HEK293 (cell line): ENCODE measurements around the gene SNTB2.
A peak's percentile ranks its signal among the peaks of the same experiment; 100 is the strongest.

Source experiments
- AEBP2 ChIP-seq: fragments of 450-650 bp; formaldehyde crosslinking; IDR thresholded peaks from 2 replicates; pipeline ENCODE4 v1.5.1; 2016; ENCODE audit warnings: missing biosample characterization, missing genetic modification characterization, borderline replicate concordance
- OVOL3 ChIP-seq: fragments of 450-650 bp; formaldehyde crosslinking; IDR thresholded peaks from 2 replicates; pipeline ENCODE4 v1.5.1; 2016; ENCODE audit warnings: missing biosample characterization, missing genetic modification characterization
- SP3 ChIP-seq: fragments of 450-650 bp; formaldehyde crosslinking; IDR thresholded peaks from 2 replicates; pipeline ENCODE4 v1.5.1; 2016; ENCODE audit warnings: missing biosample characterization, missing genetic modification characterization
- ZBTB21 ChIP-seq: fragments of 450-650 bp; formaldehyde crosslinking; IDR thresholded peaks from 2 replicates; pipeline ENCODE4 v1.5.1; 2017; ENCODE audit warnings: missing biosample characterization, missing genetic modification characterization
- ZBTB8A ChIP-seq: fragments of 450-650 bp; formaldehyde crosslinking; IDR thresholded peaks from 2 replicates; pipeline ENCODE4 v1.5.1; 2016; ENCODE audit warnings: missing biosample characterization, missing genetic modification characterization
- ZNF140 ChIP-seq: fragments of 450-650 bp; formaldehyde crosslinking; IDR thresholded peaks from 2 replicates; pipeline ENCODE4 v1.5.1; 2016; ENCODE audit warnings: missing biosample characterization, missing genetic modification characterization
- ZNF223 ChIP-seq: fragments of 450-650 bp; formaldehyde crosslinking; IDR thresholded peaks from 2 replicates; pipeline ENCODE4 v1.5.1; 2016; ENCODE audit warnings: missing biosample characterization, missing genetic modification characterization
- ZNF266 ChIP-seq: fragments of 450-650 bp; formaldehyde crosslinking; IDR thresholded peaks from 2 replicates; pipeline ENCODE4 v1.5.1; 2016; ENCODE audit warnings: missing biosample characterization, missing genetic modification characterization, low read depth
- ZNF354C ChIP-seq: fragments of 450-650 bp; formaldehyde crosslinking; IDR thresholded peaks from 2 replicates; pipeline ENCODE4 v1.5.1; 2016; ENCODE audit warnings: missing biosample characterization, missing genetic modification characterization, low read depth, borderline replicate concordance
- ZNF404 ChIP-seq: fragments of 450-650 bp; formaldehyde crosslinking; IDR thresholded peaks from 2 replicates; pipeline ENCODE4 v1.5.1; 2017; ENCODE audit warnings: missing biosample characterization, missing genetic modification characterization
- ZNF426 ChIP-seq: fragments of 450-650 bp; formaldehyde crosslinking; IDR thresholded peaks from 2 replicates; pipeline ENCODE4 v1.5.1; 2017; ENCODE audit warnings: missing biosample characterization, missing genetic modification characterization, mild to moderate bottlenecking, inconsistent platforms, moderate library complexity
- ZNF510 ChIP-seq: fragments of 450-650 bp; formaldehyde crosslinking; IDR thresholded peaks from 2 replicates; pipeline ENCODE4 v1.5.1; 2018; ENCODE audit warnings: mild to moderate bottlenecking, missing genetic modification characterization, missing biosample characterization; ENCODE audit not compliant: insufficient replicate concordance
- ZNF518A ChIP-seq: fragments of 450-650 bp; formaldehyde crosslinking; conservative IDR thresholded peaks from 2 replicates; pipeline ENCODE4 v1.5.1; 2016; ENCODE audit warnings: low read depth, missing biosample characterization, missing genetic modification characterization
- ZNF580 ChIP-seq: fragments of 450-650 bp; formaldehyde crosslinking; IDR thresholded peaks from 2 replicates; pipeline ENCODE4 v1.5.1; 2016; ENCODE audit warnings: missing biosample characterization, missing genetic modification characterization
- ZNF629 ChIP-seq: fragments of 450-650 bp; formaldehyde crosslinking; IDR thresholded peaks from 2 replicates; pipeline ENCODE4 v1.5.1; 2017; ENCODE audit warnings: missing biosample characterization, missing genetic modification characterization
- ZNF639 ChIP-seq: fragments of 450-650 bp; formaldehyde crosslinking; IDR thresholded peaks from 2 replicates; pipeline ENCODE4 v1.5.1; 2016; ENCODE audit warnings: missing biosample characterization, missing genetic modification characterization
- TF ChIP-seq, protein P1 (sequence below): fragments of 450-650 bp; formaldehyde crosslinking; IDR thresholded peaks from 2 replicates; pipeline ENCODE4 v1.5.1; 2016; ENCODE audit warnings: missing biosample characterization, missing genetic modification characterization, borderline replicate concordance
- TF ChIP-seq, protein P2 (sequence below): fragments of 450-650 bp; formaldehyde crosslinking; conservative IDR thresholded peaks from 2 replicates; pipeline ENCODE4 v1.5.1; 2016; ENCODE audit warnings: low read depth, missing biosample characterization, missing genetic modification characterization
- TF ChIP-seq, protein P3 (sequence below): fragments of 450-650 bp; formaldehyde crosslinking; IDR thresholded peaks from 2 replicates; pipeline ENCODE4 v1.5.1; 2016; ENCODE audit warnings: missing biosample characterization, missing genetic modification characterization

The SNTB2 gene

DNA sequence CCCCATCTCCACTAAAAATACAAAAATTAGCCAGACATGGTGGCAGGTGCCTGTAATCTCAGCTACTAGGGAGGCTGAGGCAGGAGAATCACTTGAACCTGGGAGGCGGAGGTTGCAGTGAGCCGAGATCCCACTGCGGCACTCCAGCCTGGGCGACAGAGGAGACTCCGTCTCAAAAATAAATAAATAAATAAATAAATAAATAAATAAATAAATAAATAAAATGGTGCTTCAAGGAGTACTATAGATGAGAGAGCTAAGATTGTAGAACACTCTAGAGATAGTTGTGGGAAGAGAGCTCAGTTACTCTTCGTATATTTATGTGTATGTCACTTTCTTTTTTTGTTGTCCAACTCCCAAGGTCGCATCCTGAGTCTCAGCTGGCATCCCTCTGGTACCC is 47.5 kb upstream of the SNTB2 start (continued):
- TF ChIP-seq SP3 (tag by site-specific recombination) (peak; percentile 21; the same call in 1 of the 2 replicates), ZNF426 (peak; percentile 88), ZNF140 (peak; percentile 88), ZNF580 (tag by site-specific recombination) (0 out of 2 replicates have a peak, but pooled peaks have one; percentile 52), ZNF629 (tag by site-specific recombination) (peak; percentile 46; the same call in 1 of the 2 replicates), ZBTB8A (tag by site-specific recombination) (peak; percentile 68), OVOL3 (tag by site-specific recombination) (0 out of 2 replicates have a peak, but pooled peaks have one; percentile 44), ZBTB21 (tag by site-specific recombination) (peak; percentile 74), ZNF223 (0 out of 2 replicates have a peak, but pooled peaks have one; percentile 45), AEBP2 (tag by site-specific recombination) (0 out of 2 replicates have a peak, but pooled peaks have one; percentile 42), ZNF518A (tag by site-specific recombination) (peak; percentile 92), ZNF266 (peak; percentile 84), ZNF510 (tag by site-specific recombination) (peak; percentile 71), ZNF404 (tag by site-specific recombination) (peak; percentile 75; the same call in 1 of the 2 replicates), ZNF639 (tag by site-specific recombination) (0 out of 2 replicates have a peak, but pooled peaks have one; percentile 25), ZNF354C (tag by site-specific recombination) (0 out of 2 replicates have a peak, but pooled peaks have one; percentile 38)
- TF ChIP-seq, protein P1, sequence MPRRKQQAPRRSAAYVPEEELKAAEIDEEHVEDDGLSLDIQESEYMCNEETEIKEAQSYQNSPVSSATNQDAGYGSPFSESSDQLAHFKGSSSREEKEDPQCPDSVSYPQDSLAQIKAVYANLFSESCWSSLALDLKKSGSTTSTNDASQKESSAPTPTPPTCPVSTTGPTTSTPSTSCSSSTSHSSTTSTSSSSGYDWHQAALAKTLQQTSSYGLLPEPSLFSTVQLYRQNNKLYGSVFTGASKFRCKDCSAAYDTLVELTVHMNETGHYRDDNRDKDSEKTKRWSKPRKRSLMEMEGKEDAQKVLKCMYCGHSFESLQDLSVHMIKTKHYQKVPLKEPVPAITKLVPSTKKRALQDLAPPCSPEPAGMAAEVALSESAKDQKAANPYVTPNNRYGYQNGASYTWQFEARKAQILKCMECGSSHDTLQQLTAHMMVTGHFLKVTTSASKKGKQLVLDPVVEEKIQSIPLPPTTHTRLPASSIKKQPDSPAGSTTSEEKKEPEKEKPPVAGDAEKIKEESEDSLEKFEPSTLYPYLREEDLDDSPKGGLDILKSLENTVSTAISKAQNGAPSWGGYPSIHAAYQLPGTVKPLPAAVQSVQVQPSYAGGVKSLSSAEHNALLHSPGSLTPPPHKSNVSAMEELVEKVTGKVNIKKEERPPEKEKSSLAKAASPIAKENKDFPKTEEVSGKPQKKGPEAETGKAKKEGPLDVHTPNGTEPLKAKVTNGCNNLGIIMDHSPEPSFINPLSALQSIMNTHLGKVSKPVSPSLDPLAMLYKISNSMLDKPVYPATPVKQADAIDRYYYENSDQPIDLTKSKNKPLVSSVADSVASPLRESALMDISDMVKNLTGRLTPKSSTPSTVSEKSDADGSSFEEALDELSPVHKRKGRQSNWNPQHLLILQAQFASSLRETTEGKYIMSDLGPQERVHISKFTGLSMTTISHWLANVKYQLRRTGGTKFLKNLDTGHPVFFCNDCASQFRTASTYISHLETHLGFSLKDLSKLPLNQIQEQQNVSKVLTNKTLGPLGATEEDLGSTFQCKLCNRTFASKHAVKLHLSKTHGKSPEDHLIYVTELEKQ = peak; percentile 29; the same call in 1 of the 2 replicates
- TF ChIP-seq, protein P2, sequence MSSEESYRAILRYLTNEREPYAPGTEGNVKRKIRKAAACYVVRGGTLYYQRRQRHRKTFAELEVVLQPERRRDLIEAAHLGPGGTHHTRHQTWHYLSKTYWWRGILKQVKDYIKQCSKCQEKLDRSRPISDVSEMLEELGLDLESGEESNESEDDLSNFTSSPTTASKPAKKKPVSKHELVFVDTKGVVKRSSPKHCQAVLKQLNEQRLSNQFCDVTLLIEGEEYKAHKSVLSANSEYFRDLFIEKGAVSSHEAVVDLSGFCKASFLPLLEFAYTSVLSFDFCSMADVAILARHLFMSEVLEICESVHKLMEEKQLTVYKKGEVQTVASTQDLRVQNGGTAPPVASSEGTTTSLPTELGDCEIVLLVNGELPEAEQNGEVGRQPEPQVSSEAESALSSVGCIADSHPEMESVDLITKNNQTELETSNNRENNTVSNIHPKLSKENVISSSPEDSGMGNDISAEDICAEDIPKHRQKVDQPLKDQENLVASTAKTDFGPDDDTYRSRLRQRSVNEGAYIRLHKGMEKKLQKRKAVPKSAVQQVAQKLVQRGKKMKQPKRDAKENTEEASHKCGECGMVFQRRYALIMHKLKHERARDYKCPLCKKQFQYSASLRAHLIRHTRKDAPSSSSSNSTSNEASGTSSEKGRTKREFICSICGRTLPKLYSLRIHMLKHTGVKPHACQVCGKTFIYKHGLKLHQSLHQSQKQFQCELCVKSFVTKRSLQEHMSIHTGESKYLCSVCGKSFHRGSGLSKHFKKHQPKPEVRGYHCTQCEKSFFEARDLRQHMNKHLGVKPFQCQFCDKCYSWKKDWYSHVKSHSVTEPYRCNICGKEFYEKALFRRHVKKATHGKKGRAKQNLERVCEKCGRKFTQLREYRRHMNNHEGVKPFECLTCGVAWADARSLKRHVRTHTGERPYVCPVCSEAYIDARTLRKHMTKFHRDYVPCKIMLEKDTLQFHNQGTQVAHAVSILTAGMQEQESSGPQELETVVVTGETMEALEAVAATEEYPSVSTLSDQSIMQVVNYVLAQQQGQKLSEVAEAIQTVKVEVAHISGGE (tag by site-specific recombination) = peak; percentile 85
- TF ChIP-seq, protein P3, sequence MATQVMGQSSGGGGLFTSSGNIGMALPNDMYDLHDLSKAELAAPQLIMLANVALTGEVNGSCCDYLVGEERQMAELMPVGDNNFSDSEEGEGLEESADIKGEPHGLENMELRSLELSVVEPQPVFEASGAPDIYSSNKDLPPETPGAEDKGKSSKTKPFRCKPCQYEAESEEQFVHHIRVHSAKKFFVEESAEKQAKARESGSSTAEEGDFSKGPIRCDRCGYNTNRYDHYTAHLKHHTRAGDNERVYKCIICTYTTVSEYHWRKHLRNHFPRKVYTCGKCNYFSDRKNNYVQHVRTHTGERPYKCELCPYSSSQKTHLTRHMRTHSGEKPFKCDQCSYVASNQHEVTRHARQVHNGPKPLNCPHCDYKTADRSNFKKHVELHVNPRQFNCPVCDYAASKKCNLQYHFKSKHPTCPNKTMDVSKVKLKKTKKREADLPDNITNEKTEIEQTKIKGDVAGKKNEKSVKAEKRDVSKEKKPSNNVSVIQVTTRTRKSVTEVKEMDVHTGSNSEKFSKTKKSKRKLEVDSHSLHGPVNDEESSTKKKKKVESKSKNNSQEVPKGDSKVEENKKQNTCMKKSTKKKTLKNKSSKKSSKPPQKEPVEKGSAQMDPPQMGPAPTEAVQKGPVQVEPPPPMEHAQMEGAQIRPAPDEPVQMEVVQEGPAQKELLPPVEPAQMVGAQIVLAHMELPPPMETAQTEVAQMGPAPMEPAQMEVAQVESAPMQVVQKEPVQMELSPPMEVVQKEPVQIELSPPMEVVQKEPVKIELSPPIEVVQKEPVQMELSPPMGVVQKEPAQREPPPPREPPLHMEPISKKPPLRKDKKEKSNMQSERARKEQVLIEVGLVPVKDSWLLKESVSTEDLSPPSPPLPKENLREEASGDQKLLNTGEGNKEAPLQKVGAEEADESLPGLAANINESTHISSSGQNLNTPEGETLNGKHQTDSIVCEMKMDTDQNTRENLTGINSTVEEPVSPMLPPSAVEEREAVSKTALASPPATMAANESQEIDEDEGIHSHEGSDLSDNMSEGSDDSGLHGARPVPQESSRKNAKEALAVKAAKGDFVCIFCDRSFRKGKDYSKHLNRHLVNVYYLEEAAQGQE = peak; percentile 80
